Peyer's patch (tissue), 4 donors: ENCODE data around the gene PDE1C.

Experiments used
- CTCF ChIP-seq, 6 experiments: fragments of 450-650 bp in 4 of 6; fragments of 200-600 bp in 2 of 6; sonication (generic) in 1 of 6; IDR thresholded peaks; one replicate each; pipeline ENCODE4 v1.5.1; 2017 to 2019; ENCODE audit warnings: antibody characterized with exemption in 6 of 6, mild to moderate bottlenecking in 3 of 6, moderate library complexity in 1 of 6
- POLR2A ChIP-seq, 2 donors: fragments of 450-650 bp; IDR thresholded peaks; one replicate each; pipeline ENCODE4 v1.5.1; 2017; ENCODE audit warnings: antibody characterized with exemption in 2 of 2, mild to moderate bottlenecking in 2 of 2, moderate library complexity in 2 of 2

GRCh38 chr7:31785101-31785500, 285.1 kb downstream of the PDE1C start:
- TF ChIP-seq POLR2A (IDR thresholded peaks at IDR 0.05) (no peak), CTCF (IDR thresholded peaks at IDR 0.05) (no peak)
